Endothelial cell of umbilical vein (primary cell): ENCODE results near the gene CBLIF.

Experiments used
- CTCF ChIP-seq, 2 donors: IDR thresholded peaks; 1 replicate in 1 of 2; 2 replicates in 1 of 2; pipeline ENCODE4 v1.5.1; 2011; ENCODE audit warnings: low read length in 2 of 2, mild to moderate bottlenecking in 2 of 2, moderate library complexity in 2 of 2, control low read depth in 1 of 2, inconsistent platforms in 1 of 2, low read depth in 1 of 2; ENCODE audit not compliant: insufficient read depth in 1 of 2; ENCODE audit errors: extremely low read depth in 1 of 2
- EZH2 ChIP-seq: IDR thresholded peaks from 2 replicates; pipeline ENCODE4 v1.6.1; 2012; ENCODE audit warnings: borderline replicate concordance, low read depth, mild to moderate bottlenecking, moderate library complexity, low read length, inconsistent platforms; ENCODE audit not compliant: severe bottlenecking
- GATA2 ChIP-seq: IDR thresholded peaks from 2 replicates; pipeline ENCODE4 v1.7.0; 2011; ENCODE audit warnings: low read depth, mild to moderate bottlenecking, moderate library complexity, mixed read lengths, low read length; ENCODE audit not compliant: insufficient read length, insufficient read depth
- MYC ChIP-seq: IDR thresholded peaks from one replicate; pipeline ENCODE4 v1.6.1; 2011; ENCODE audit warnings: mild to moderate bottlenecking, low read depth, low read length
- POLR2A ChIP-seq: IDR thresholded peaks from 2 replicates; pipeline ENCODE4 v1.6.1; 2012; ENCODE audit warnings: low read depth, mild to moderate bottlenecking, control low read depth, low read length
- POLR2AphosphoS5 ChIP-seq: IDR thresholded peaks from 2 replicates; pipeline ENCODE4 v1.6.1; 2012; ENCODE audit warnings: low read depth, mild to moderate bottlenecking, control low read depth, low read length, moderate library complexity; ENCODE audit not compliant: insufficient read depth
- TF ChIP-seq, protein P1 (sequence below): IDR thresholded peaks from 2 replicates; pipeline ENCODE4 v1.6.1; 2011; ENCODE audit not compliant: insufficient read depth, insufficient read length

DNA sequence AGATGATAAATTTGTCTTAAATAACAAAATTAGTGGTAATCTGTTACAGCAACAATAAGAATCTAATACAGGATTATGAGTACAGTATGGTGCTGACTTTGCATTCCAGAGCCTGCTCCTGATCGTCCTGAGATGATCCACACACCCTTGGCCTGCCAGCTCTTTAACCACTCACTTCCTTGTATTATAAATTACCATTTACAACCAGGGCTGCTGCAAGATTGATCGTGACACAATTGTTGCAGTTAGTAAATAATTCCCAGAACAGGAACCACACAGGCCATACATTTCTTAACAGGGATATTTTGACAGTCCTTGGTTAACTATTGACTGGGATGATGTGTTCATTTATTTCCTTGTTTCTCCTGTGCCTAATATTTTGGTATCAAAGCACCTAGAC, 3.8 kb upstream of the CBLIF start:
- TF ChIP-seq CTCF (IDR thresholded peaks at IDR 0.05; ENCODE audit: extremely low read depth in 1 of 2, insufficient read depth in 1 of 2, low read depth in 1 of 2, low read length in 2 of 2) (no peak), EZH2 (no peak), POLR2AphosphoS5 (no peak), POLR2A (no peak), GATA2 (no peak), MYC (no peak)
- TF ChIP-seq, protein P1, sequence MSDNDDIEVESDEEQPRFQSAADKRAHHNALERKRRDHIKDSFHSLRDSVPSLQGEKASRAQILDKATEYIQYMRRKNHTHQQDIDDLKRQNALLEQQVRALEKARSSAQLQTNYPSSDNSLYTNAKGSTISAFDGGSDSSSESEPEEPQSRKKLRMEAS: no peak
